ENCODE measurements around the gene AQP5.
A peak's percentile ranks its signal among the peaks of the same experiment; 100 is the strongest.

AQP5 gene

GRCh38 chr12:49932533-49933130 lies 29.0 kb upstream of the AQP5 start:
- DNase-seq, result no peak

DNA sequence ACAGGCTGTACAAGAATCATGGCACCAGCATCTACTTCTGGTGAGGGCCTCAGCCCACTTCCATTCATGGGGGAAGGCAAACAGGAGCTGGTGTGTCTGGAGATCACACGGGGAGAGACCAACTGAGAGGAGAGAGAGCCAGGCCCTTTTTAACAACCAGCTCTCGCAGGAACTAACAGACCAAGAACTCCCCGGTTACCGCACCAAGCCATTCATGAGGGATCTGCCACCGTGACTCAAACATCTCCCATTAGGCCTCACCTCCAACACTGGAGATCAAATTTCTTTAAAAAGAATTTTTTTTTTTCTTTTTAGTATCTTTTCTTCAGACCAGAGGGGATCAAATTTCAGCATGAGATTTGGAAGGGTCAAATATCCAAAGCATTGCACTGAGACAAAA lies 27.9 kb upstream of the AQP5 start:
- no peak for DNase-seq

- no peak for DNase-seq
Observed at GRCh38 chr12:49934505-49934904, 27.2 kb upstream of the AQP5 start.

DNA sequence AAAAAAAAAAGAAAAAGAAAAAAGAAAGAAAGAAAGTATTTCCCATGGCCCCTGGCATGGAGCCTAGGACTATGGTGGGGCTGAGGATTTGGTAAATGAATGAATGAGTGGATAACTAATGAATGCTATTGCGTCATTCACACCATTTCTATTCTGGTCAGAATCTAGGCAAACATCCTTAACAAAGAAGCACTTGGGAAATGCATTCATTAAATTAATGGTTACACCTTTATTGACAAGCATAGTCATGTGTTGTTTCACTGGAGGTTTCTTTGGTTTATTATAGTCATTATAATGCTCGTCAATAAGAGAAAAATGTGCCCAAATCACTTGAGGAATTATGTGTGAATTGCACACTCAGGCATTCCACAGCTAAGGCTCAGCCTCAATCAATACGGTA lies 24.7 kb upstream of the AQP5 start:
- no peak for DNase-seq

DNA sequence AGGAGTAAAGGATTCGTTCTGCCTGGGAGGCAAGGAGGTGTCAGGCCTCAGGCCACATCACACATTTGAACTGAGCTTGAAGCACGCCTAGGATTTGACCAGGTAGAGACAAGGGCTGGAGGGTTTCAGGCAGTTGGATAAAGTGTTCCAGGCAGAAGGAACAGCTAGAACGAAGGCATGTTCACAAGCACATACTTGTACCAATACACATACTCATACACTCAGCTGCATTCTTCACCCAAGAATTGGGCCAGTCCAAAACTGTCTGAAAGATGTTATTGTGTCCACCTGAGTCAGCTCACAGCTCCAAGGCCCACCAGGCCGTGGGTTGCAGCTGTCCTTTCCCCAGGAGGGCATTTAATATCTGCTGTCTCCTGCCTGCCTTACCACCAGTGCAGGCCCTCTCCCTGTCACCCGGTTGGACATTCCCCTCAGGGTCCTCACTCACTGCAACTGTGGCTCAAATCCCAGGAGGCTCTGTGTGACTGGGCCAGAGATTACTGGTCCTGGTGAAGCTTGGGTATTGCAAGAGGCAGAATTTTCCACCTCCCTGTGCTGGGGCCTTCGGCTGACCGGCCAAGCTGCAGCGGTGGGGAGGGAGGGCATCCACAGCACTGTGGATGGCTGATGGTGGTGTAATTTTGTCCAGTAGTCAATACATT lies 23.9 kb upstream of the AQP5 start:
- DNase-seq, result no peak

- DNase-seq, result no peak
Observed at GRCh38 chr12:49939307-49939706, 22.4 kb upstream of the AQP5 start.

- DNase-seq, result no peak
Observed at GRCh38 chr12:49939707-49940106, 22.0 kb upstream of the AQP5 start.

- DNase-seq, result no peak
Observed at GRCh38 chr12:49941556-49942511, 19.8 kb upstream of the AQP5 start.

DNA sequence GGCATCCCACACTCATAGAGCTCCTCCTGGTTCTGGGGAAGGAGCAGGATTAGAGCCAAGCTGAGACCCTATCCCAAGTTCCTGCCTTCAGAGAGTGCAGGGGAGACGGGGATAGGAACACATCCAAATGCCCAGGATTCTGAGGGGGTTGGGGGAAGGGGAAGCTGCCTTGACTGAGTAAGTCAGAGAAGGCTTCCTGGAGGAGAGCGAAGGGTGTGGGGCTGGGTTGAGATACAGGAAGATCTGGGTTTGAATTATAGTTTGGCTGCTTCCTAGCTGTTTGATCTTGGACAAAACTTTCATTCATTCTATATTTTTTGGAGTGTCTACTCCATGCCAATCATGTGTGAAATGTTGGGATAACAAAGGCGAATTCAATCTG lies 19.2 kb upstream of the AQP5 start:
- no peak for DNase-seq

- no peak for DNase-seq
Observed at GRCh38 chr12:49942921-49943624, 18.6 kb upstream of the AQP5 start.

DNA sequence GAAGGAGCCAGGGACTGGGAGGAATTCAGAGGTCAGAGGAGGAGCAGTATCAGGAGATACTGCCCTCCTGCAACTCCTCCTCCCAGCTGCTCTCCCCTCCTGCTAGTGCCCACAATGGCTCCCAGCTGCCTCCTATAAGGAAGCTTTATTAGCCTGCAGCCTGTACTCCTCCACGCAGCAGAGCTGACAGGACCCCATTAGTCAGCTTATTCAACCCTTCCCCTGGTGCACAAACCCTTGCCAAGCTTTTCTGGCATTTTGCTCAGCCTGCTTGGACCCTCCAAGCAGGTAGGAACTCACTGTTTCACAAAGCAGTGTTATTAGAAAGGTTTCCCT lies 18.1 kb upstream of the AQP5 start:
- no peak for DNase-seq

DNA sequence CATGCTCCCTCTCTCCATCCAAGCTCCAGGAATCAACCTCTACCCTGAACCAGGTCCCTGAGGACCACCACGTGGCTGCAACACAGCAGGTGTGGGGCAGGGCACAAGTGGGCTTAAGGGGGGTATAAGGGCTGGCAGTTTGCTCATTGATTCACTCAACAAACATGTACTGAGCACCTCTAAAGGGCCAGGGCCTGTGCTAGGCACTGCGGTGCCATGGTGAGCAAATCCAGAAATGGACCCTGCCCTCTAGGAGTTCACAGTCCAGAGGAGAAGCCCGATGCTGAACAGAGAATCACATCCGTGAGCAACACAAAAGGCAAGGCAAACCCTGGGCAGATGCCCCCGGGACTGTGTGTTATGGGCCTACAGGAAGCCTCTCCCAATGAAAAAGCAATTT lies 17.6 kb upstream of the AQP5 start:
- no peak for DNase-seq

DNA sequence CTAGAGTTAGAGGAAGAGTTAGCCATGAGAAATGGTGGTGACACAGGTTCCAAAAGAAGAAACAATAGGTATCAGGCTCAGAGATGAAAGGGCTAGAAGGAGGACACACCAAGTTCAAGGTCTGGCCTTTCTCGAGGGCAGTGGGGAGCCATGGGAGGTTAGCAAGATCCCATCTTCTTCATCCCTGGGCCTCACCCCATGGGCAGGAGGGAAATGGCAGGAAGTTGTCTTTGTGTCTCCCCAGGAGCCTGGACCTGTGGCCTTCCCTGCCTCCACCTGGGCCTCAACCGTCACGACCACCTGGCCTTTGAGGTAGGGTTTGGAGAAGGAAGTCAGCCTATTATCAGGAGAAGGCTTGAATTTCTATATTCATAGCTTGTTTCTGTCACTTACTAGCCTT lies 17.0 kb upstream of the AQP5 start:
- no peak for DNase-seq

- peak in 1 of 2 experiments; percentile 21 for DNase-seq
Observed at GRCh38 chr12:49945394-49946080, 16.1 kb upstream of the AQP5 start.

DNA sequence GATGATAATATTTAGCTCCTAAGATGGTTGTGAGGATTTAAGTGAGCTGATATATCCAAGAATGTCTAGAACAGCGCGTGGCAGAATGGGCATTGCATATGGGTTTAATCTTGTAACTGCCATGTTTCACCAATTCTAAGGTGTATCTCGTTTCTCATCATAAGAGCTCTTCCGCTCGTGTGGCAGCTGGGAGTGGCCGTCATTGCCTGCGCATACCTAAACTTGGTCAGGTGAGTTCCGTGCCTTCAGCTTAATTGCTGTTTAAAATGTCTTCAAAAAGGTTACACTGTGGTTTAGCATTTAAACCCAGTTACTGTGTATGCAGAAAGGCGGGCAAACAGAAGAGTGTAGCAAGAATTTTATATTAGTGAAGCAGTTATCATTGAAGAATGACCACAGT lies 15.6 kb upstream of the AQP5 start:
- DNase-seq, result no peak

GRCh38 chr12:49946497-49946896 lies 15.2 kb upstream of the AQP5 start:
- no peak for DNase-seq

DNA sequence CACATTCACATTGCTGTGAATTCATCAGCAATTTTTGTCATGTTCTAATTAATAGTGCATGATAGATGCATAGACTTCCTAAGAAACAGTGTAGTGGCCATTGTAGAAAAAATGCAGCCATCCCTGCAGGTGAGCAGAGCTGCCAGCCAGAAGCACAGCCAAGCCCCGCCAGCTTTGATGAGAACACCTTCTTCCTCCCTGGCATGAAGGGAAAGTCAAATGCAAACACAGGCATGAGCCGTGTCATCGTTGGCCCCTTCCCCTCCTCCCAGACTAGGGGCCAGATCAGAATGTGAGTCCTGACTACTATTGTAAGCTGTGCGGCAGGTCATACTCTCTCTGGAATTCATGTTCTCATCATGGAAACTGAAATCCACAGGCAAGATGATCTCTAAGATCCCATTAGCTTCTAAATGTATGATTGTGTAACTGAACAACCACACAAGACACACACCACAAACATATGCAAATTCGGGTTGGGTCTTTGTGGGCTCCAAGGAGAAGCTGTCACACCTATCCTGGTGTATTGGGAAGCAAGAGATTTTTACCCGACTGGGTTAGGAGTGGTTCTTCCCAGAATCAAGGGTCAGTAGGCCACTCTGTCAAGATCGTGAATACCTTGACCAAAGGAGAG lies 14.0 kb upstream of the AQP5 start:
- no peak for DNase-seq

DNA sequence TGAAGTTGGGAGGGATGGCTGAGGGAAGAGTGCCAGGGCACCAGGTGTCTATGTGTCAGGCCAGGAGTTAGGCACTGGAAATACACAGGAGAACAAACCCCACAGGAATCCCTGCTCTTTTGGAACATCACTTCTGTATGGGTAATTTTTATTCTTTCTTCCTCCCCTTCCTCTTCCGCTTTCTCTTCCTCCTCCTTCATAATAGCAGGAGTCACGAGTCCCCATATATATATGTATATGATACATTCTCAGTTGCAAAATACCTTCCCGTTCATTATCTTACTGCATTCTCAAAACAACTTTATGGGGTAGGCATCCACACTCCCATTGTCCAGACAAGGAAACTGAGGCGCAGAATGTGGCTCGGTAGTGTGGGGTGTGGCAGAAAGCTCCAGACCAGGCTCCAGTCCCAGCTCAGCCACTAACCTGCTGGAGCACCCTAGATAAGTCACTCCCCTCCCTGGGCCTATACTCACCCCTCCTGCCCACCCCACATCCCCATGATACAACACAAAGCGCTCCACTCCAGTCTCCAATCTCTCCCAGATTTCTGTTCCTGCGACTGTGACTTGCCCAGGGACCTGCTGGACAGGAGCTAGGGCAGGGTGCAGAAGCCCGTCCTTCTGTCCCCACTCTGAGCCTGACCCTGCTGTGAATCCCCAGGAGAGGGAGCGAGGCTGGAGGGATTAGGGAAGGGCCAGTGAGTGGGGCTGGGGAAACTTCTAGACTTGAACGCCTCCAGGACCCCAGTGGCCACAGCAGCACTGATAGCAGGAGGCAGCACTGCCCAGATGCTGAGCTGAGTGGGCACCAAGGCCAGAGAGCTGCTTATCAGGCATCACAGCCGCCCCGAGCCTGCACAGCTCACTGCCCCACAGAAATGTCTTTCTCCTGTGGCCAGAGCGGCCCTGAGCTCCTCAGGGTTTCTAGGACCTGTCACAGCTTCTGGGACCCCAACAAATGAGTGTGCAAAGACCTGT lies 12.5 kb upstream of the AQP5 start:
- DNase-seq, result no peak

GRCh38 chr12:49949866-49950265 lies 11.8 kb upstream of the AQP5 start:
- no peak for DNase-seq

DNA sequence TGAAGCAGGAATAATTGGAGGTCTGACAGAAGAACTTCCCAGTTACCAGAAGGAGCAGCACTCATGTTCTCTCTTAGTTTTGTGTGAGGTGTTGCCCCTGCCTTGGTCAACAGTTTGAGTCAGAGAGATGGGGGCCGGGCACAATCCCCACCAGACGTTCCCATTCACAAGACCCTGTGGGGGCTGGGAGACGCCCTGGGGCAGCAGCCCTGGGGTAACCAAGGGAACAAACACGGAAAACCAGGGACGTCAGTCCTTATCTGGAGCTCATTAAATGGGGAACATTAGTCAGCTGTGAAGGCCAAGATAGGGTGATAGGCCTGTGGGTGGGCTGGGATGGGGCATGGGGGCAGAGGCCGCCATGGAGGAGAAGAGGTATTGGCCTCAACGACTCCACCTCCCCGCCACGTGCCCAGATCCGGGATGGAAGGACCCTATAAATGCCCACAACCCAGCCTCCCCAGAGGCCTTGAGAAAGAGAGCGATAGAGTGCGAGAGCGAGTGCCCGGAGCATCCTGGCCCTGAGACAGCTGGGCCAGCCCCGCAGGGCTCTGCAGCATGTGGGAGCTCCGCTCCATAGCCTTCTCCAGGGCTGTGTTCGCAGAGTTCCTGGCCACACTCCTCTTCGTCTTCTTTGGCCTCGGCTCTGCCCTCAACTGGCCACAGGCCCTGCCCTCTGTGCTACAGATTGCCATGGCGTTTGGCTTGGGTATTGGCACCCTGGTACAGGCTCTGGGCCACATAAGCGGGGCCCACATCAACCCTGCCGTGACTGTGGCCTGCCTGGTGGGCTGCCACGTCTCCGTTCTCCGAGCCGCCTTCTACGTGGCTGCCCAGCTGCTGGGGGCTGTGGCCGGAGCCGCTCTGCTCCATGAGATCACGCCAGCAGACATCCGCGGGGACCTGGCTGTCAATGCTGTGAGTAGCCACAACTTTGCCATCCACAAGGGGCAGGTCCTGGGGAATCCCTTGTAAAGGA lies 11.1 kb upstream of the AQP5 start, which contains the start of gene AQP2:
Gene AQP2, plus strand, starts transcription at position 465 of the 979 bp plus-strand sequence. Its CDS starts 94 bp downstream, at position 559.
- DNase-seq, result no peak
